Parathyroid adenoma (tissue), 2 donors: ENCODE measurements around the gene RAB24.
A peak's percentile ranks its signal among the peaks of the same experiment; 100 is the strongest.

Experiments used
- H2AFZ ChIP-seq: fragments of 300-600 bp; sonication (generic); one replicate; pipeline ENCODE4 v1.7.0; 2017; ENCODE audit warnings: antibody characterized with exemption, mild to moderate bottlenecking
- H3K27ac ChIP-seq: fragments of 300-600 bp; sonication (generic); one replicate; pipeline ENCODE4 v1.7.0; 2017
- H3K27me3 ChIP-seq: fragments of 300-600 bp; sonication (generic); one replicate; pipeline ENCODE4 v1.7.0; 2017; ENCODE audit warnings: low read length; ENCODE audit not compliant: control insufficient read depth, insufficient read depth
- H3K36me3 ChIP-seq: fragments of 300-600 bp; sonication (generic); one replicate; pipeline ENCODE4 v1.7.0; 2017; ENCODE audit warnings: low read length; ENCODE audit not compliant: control insufficient read depth, insufficient read depth
- H3K4me1 ChIP-seq: fragments of 300-600 bp; sonication (generic); one replicate; pipeline ENCODE4 v1.7.0; 2017; ENCODE audit warnings: control low read depth
- H3K4me2 ChIP-seq: fragments of 300-600 bp; sonication (generic); one replicate; pipeline ENCODE4 v1.7.0; 2017; ENCODE audit warnings: low read length
- H3K4me3 ChIP-seq: fragments of 300-600 bp; sonication (generic); one replicate; pipeline ENCODE4 v1.7.0; 2017; ENCODE audit warnings: low read depth, low read length
- H3K79me2 ChIP-seq: fragments of 300-600 bp; sonication (generic); one replicate; pipeline ENCODE4 v1.7.0; 2017; ENCODE audit warnings: control low read depth
- H3K9ac ChIP-seq: fragments of 300-600 bp; sonication (generic); one replicate; pipeline ENCODE4 v1.7.0; 2017; ENCODE audit warnings: mild to moderate bottlenecking
- H3K9me3 ChIP-seq: fragments of 300-600 bp; sonication (generic); one replicate; pipeline ENCODE4 v1.7.0; 2017; ENCODE audit warnings: low read length; ENCODE audit not compliant: control insufficient read depth
- CTCF ChIP-seq: fragments of 300-600 bp; sonication (generic); IDR thresholded peaks from one replicate; pipeline ENCODE4 v1.7.0; 2017; ENCODE audit warnings: antibody characterized with exemption, mild to moderate bottlenecking
- donor health status: primary hyperparathyroidism.

The RAB24 gene

GRCh38 chr5:177329883-177330282, 26.4 kb upstream of the RAB24 start:
- Histone ChIP-seq H3K36me3 (no peaks in the 10 kb centered on the region), H3K4me2 (no peak overlapping the region), H3K4me3 (no peak overlapping the region), H3K79me2 (peaks cover 17% of the 10 kb centered on the region), H3K4me1 (no peaks in the 10 kb centered on the region), H2AFZ (no peak overlapping the region), H3K27ac (no peak overlapping the region), H3K9ac (no peak overlapping the region), H3K27me3 (no peaks in the 10 kb centered on the region), H3K9me3 (no peaks in the 10 kb centered on the region)
- no peak for TF ChIP-seq CTCF

- no peak for TF ChIP-seq CTCF
- no peak overlapping the region for H2AFZ ChIP-seq
- H3K4me2 ChIP-seq: no peak overlapping the region
- H3K9me3 ChIP-seq: no peaks in the 10 kb centered on the region
- H3K27me3 ChIP-seq: no peaks in the 10 kb centered on the region
- H3K27ac ChIP-seq: no peak overlapping the region
- H3K4me3 ChIP-seq: no peak overlapping the region
- H3K4me1 ChIP-seq: no peaks in the 10 kb centered on the region
- peaks cover 10% of the 10 kb centered on the region for H3K79me2 ChIP-seq
- no peak overlapping the region for H3K9ac ChIP-seq
- H3K36me3 ChIP-seq: no peaks in the 10 kb centered on the region
Measured at GRCh38 chr5:177328545-177329231, 25.2 kb upstream of the RAB24 start.

- Histone ChIP-seq H3K4me3 (no peak overlapping the region), H3K36me3 (no peaks in the 10 kb centered on the region), H3K27me3 (no peaks in the 10 kb centered on the region), H3K9ac (no peak overlapping the region), H3K9me3 (no peaks in the 10 kb centered on the region), H3K27ac (peak overlapping the region; percentile 47), H3K79me2 (peaks cover 6% of the 10 kb centered on the region), H3K4me2 (no peak overlapping the region), H2AFZ (no peak overlapping the region), H3K4me1 (no peaks in the 10 kb centered on the region)
- no peak for TF ChIP-seq CTCF
Measured at GRCh38 chr5:177327539-177328522, 24.3 kb upstream of the RAB24 start.

DNA sequence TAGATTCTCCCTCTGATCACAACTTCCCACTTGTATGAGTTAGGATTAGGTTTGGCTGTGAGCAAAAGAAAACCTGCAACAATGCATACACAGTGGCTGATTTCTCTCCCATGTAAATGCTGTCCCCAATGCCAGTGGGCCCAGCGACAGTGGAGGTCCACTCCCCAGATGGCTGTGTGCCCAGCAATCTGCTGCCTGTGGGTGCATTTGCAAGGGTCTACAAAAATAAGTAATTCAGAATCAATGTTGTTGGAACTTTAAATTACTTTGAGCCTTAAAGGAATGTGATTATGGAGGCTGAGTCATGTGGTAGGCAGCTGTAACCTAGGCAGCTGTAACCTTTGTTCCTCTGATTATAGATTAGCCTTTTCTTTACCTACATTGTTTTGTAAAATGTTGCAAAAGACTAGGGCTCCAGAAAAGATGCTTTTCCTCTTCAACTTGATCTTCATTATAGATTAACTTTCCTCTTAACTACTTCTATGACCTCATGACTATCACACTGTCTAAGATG, 22.4 kb upstream of the RAB24 start:
- Histone ChIP-seq H3K9ac (no peak overlapping the region), H3K27ac (no peak overlapping the region), H3K36me3 (no peaks in the 10 kb centered on the region)

More for the DNA sequence above, 22.4 kb upstream of the RAB24 start:
- Histone ChIP-seq H3K79me2 (peaks cover 6% of the 10 kb centered on the region), H3K4me3 (no peak overlapping the region), H2AFZ (no peak overlapping the region), H3K9me3 (no peaks in the 10 kb centered on the region), H3K4me2 (no peak overlapping the region), H3K27me3 (no peaks in the 10 kb centered on the region), H3K4me1 (no peaks in the 10 kb centered on the region)
- no peak for TF ChIP-seq CTCF
